Ishikawa (cell line): ENCODE results near the gene NDUFC2.

Source experiments
- CEBPB ChIP-seq: IDR thresholded peaks from 2 replicates; pipeline ENCODE4 v1.6.1; 2012
- CREB1 ChIP-seq: IDR thresholded peaks from 2 replicates; pipeline ENCODE4 v1.6.1; 2012; ENCODE audit warnings: low read depth
- EGR1 ChIP-seq: IDR thresholded peaks from 2 replicates; pipeline ENCODE4 v1.6.1; 2012
- EP300 ChIP-seq: IDR thresholded peaks from 2 replicates; pipeline ENCODE4 v1.6.1; 2012; ENCODE audit warnings: borderline replicate concordance
- FOXM1 ChIP-seq: IDR thresholded peaks from 2 replicates; pipeline ENCODE4 v1.6.1; 2012; ENCODE audit warnings: low read depth, borderline replicate concordance
- MAX ChIP-seq: IDR thresholded peaks from 2 replicates; pipeline ENCODE4 v1.6.1; 2012
- NFIC ChIP-seq: IDR thresholded peaks from 2 replicates; pipeline ENCODE4 v1.6.1; 2012
- RAD21 ChIP-seq: IDR thresholded peaks from 2 replicates; pipeline ENCODE4 v1.6.1; 2012; ENCODE audit warnings: low read depth
- REST ChIP-seq: IDR thresholded peaks from 2 replicates; pipeline ENCODE4 v1.6.1; 2012; ENCODE audit warnings: low read depth, mild to moderate bottlenecking
- TAF1 ChIP-seq: IDR thresholded peaks from 2 replicates; pipeline ENCODE4 v1.6.1; 2012; ENCODE audit warnings: low read depth, mild to moderate bottlenecking
- TCF12 ChIP-seq: IDR thresholded peaks from 2 replicates; pipeline ENCODE4 v1.6.1; 2012; ENCODE audit warnings: low read depth
- TEAD4 ChIP-seq: IDR thresholded peaks from 2 replicates; pipeline ENCODE4 v1.6.1; 2012
- USF1 ChIP-seq: IDR thresholded peaks from 2 replicates; pipeline ENCODE4 v1.6.1; 2012
- YY1 ChIP-seq: IDR thresholded peaks from 2 replicates; pipeline ENCODE4 v1.6.1; 2012; ENCODE audit warnings: low read depth
- ZBTB7A ChIP-seq: IDR thresholded peaks from 2 replicates; pipeline ENCODE4 v1.6.1; 2012; ENCODE audit warnings: low read depth

Gene NDUFC2

GRCh38 chr11:78048561-78048960 is 31.1 kb downstream of the NDUFC2 start:
- TF ChIP-seq NFIC (no peak), EP300 (no peak), REST (no peak), CEBPB (no peak), YY1 (no peak), CREB1 (no peak), TEAD4 (no peak), USF1 (no peak), EGR1 (no peak), RAD21 (no peak), ZBTB7A (no peak), MAX (no peak)

GRCh38 chr11:78046486-78046854 is 33.2 kb downstream of the NDUFC2 start:
- TF ChIP-seq RAD21 (no peak), YY1 (no peak), REST (no peak), EGR1 (no peak), ZBTB7A (no peak), TAF1 (no peak), FOXM1 (no peak), CEBPB (no peak), MAX (no peak), USF1 (no peak), NFIC (no peak), TCF12 (no peak), EP300 (no peak)

GRCh38 chr11:78045851-78046485 is 33.7 kb downstream of the NDUFC2 start:
- no peak for TF ChIP-seq ZBTB7A
- no peak for TF ChIP-seq YY1
- TF ChIP-seq MAX = peak; percentile 53; the same call in 1 of the 2 replicates
- no peak; the same call in 1 of the 2 replicates for TF ChIP-seq CEBPB
- TF ChIP-seq TCF12 = peak; percentile 24; the same call in 1 of the 2 replicates
- TF ChIP-seq CREB1 = no peak
- no peak for TF ChIP-seq EGR1
- peak; percentile 88 for TF ChIP-seq RAD21
- no peak for TF ChIP-seq TAF1
- TF ChIP-seq NFIC = peak; percentile 98
- TF ChIP-seq EP300 = peak; percentile 20; the same call in 1 of the 2 replicates

- TF ChIP-seq FOXM1 = no peak
- no peak for TF ChIP-seq REST
- TF ChIP-seq ZBTB7A = no peak
- no peak for TF ChIP-seq EGR1
- no peak for TF ChIP-seq EP300
- TF ChIP-seq TAF1 = no peak
- no peak for TF ChIP-seq YY1
- no peak for TF ChIP-seq RAD21
- no peak for TF ChIP-seq CEBPB
- no peak for TF ChIP-seq MAX
- no peak for TF ChIP-seq USF1
Observed at GRCh38 chr11:78044706-78045105, 35.0 kb downstream of the NDUFC2 start.
